Measurements from ENCODE around the gene VASH1.

Gene VASH1

DNA sequence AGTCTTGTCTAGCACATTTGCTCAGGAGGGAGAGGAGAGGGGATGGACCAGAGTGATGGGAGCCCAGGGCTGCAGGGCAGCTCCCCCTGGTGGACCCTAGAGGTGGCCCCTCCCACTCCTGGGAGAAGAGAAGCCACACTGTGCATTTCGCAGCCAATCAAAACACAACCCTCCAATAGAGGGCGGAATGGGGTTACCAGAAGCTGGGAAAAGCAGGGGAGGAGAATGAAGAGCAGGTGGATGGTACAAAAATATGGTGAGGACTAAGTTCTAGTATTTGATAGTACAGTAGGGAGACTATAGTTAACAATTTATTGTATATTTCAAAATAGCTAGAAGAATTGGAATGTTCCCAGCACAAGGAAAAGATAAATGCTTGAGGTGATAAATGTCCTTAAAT lies 23.6 kb downstream of the VASH1 start:
- peak; percentile 48 for DNase-seq (ENCODE audit: low read depth)

DNA sequence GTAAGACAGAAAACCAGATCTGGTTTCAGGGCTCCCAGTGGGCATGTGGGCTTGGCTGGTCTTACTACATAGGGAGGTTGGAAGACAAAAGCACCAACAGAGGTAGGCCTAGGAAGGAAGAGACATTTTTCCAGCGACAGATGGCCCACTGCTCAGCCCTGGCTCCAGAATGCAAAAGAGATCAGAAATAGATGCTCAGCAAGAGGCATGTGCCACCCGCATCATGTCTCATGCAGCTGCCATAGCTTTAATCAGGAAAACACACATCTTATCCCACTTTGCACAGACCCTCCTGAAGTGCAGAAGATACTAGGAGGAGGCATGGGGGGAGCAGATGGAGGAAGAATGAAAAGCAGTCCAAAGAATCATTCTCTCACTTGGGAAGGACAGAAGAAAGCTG lies 25.3 kb downstream of the VASH1 start:
- DNase-seq (ENCODE audit: low read depth), result no peak

DNA sequence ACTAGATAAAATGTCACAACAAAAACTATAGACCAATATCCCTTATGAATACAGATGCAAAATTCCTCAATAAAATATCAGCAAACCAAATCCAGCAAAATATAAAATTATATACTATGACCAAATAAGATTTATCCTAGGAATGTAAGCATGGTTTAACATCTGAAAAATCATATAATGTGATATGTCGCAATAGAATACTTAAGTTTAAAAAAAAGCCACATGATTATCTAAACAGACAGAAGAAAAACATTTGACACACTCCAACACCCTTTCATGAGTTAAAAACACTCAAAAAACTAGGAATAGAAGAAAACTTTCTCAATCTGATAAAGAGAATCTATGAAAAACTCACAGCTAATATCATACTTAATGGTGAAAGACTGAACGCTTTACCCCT lies 31.2 kb downstream of the VASH1 start:
- DNase-seq (ENCODE audit: low read depth), result no peak

DNA sequence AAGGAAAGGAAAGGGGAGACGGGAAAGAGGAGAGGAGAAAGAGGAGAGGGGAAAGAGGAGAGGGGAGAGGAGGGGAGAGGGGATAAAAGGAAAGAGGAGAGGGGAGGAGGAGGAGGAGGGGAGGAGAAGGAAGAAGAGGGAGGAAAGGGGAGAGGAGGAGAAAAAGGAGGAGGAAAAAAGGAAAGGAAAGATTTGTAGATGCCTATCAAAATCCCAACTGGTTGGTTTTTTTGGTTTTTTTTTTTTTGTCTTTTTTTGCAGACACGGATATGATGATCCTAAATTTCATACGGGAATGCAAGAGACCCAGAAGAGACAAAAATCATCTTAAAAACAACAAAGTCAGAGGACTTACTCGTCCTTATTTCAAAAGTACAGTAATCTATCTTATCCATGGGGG lies 32.1 kb downstream of the VASH1 start:
- no peak for DNase-seq (ENCODE audit: low read depth)

DNA sequence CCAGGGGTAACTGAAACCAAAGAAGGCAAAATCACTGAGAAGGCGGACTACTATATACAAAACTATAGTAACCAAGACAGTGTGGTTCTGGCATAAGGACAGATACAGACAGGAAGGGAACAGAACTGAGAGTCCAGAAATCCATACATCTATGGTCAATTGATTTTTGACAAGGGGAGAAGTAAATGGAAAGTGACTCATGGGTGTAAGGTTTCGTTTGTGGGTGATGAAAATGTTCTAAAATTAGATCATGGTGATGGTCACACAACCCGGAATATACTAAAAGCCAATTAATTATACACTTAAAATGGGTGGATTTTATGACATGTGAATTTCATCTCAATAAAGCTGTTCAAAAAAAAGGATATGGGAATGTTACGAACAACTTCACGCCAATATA lies 32.7 kb downstream of the VASH1 start:
- DNase-seq (ENCODE audit: low read depth), result no peak

DNA sequence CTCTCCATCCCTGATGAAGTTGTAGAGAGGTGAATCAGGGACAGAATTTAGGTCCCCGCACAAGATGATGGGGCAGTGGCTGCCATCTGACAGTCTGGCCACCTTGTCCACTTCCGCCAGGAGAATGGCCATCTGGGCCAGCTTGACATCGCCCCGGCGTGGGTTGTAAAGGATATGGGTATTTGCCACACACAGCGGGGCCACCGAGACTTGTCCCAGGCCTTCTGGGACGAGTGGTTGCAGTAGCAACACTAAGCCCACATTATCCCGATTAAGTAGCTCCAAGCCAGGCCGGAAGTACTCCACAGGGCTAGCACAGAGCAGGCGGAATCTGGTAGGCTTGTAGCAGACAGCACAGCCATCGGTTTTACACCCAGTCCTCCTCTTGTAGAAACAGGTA lies 45.2 kb downstream of the VASH1 start:
- no peak for DNase-seq (ENCODE audit: low read depth)

DNA sequence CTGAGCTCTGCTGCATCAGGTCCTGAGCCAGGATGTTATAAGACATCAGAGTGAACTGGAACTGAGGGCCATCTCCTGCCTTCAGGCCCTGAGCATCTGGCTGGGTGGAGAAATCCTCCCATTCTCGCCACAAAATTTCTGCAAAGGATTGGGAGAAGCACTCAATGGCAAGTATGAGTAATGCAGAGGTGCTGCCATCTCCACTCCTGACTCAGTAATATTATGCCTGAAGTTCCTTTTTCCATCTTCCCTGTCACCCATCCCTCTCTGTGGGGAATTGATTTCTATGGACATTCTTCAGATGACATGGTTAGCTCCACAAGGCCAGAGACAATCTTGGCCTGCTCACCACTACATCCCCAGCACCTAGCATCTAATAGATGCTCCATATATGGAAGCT lies 46.7 kb downstream of the VASH1 start:
- no peak for DNase-seq (ENCODE audit: low read depth)

DNA sequence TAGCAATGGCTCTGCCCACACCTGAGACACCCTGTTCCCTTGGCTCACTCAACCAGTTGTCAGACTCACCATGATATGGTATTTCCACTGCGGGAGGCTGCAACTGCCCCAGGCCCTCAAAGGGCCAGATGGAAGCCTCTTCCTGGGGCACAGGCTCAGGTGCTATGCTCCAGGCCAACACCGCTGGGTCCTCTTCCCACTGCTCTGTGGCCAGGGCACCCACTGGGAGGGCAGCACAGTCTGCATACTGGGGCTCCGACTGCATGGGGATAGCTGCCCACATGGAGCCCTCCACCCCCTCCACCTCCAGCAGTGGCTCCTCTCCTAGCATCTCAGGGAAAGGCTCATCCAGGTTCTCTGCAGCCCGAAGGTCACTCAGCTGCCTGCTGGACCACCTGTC lies 47.7 kb downstream of the VASH1 start:
- no peak for DNase-seq (ENCODE audit: low read depth)

DNA sequence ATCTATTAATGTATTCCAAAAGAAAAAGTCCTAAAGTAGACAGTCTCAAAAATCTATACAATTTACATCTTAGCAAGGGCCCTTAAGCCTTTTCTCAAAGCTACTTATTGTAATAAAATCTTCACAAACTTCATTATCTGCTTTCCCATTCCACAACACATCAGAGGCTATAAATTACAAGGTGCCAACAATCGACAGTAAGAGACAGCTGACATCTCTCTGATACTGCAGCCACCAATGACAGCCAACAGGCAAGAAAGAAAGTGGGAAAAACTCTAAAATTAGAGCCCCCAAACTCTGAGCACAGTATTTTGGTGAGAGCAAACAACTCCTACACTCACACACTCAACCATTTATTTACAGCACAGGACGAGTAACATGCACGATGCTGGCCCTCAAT lies 49.3 kb downstream of the VASH1 start:
- no peak for DNase-seq (ENCODE audit: low read depth)

DNA sequence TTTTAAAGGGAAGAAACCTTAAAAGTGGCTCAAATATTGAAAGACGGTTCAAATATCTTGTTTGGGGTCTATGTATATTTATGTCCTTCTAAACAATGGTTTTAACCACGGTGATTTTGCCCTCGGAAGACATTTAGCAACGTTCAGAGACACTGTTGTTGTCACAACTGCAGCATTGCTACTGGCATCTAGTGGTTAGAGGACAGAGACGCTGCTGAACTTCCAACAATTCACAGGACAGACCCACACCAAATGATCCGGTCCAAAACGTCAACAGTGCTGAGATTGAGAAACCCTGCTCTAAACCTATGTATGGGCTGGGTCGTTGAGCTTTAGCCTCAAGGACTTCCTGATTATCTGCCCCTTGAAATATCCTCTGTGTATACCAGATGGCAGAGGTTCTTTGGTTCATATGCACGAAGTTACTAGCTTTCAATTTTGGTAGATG lies 49.7 kb downstream of the VASH1 start:
- no peak for DNase-seq (ENCODE audit: low read depth)

DNA sequence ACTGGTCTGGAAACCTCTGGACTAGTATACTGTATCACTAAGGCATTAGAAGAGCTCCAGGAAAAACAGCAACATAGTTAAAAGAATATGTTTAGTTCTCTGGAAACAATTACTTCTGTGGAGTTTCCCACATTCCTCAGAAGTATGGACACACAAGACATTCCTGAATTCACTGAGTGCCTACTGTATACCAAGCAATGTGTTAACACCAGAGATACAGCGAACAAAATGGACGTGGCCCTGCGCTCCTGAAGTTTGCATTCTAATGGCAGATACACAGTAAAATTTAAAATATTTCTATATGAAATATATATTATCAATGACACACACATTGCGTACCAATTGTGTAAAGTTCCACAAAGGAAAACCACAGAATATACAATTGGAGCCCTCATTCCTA lies 50.3 kb downstream of the VASH1 start:
- no peak for DNase-seq (ENCODE audit: low read depth)

DNA sequence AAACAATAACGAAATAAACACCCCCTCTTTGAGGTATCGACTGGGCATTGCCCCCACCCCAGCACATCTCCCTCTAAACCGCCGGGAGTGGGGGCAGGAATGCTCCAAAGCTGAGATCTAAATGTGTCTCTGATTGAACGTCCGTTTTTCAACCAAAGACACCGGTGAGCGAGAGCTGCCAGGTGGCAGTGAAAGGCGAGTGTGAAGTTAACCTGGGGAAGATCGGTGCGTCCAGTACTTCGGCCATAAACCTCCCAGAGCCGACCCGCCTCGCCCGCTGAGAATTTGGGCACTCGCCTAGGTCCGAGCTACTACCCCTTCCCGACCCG lies 50.8 kb downstream of the VASH1 start:
- DNase-seq (ENCODE audit: low read depth), result no peak

DNA sequence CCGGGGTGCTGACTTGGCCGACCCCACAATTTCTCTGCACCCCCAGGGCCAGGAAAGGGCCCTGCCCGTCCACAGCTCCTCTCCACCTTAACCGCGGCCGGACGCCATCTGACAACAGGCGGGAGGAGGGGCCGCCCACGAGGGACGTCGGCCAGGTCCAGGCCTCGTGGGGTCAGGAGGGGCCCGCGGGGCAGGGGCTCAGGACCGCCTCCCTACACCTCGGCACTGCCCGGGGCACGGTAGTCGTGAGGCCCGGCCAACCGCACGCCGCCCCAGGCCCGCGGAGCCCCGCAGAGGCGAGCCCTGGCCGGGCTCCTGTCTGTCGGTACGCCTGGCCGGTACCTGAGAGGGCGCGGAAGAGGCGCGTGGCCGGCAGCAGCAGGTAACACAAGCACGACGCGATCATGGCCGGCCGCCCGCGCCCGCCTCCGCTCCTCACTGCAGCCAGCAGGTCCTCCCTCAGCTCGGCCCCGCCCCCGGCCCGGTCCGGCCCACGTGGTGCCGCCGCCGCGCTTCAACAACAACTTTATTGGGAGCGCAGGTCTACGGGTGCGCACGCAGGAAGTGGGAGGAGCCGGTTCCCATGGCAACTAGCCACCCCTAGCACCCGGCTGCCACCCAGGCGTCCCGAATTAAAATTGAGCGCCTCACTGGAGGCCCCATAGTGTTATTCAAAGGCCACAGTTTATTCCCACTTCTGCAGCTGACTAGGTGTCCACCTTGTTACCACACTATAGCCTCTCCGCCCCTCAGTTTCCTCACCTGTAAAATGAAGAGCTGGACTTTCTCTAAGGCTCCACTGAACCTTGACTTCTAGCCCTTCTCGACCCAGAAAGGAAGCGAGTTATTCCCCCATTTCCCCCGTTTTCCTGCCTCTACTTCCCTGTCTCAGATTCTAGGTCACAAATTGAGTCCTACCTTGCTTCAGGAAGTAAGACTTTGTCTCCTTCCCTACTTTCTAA lies 51.4 kb downstream of the VASH1 start, which contains the start of gene ANGEL1:
Gene ANGEL1, minus strand, starts transcription at position 461 of the 962 bp plus-strand sequence. Its CDS starts 55 bp downstream, at position 406.
- DNase-seq (ENCODE audit: low read depth), result peak; percentile 96

DNA sequence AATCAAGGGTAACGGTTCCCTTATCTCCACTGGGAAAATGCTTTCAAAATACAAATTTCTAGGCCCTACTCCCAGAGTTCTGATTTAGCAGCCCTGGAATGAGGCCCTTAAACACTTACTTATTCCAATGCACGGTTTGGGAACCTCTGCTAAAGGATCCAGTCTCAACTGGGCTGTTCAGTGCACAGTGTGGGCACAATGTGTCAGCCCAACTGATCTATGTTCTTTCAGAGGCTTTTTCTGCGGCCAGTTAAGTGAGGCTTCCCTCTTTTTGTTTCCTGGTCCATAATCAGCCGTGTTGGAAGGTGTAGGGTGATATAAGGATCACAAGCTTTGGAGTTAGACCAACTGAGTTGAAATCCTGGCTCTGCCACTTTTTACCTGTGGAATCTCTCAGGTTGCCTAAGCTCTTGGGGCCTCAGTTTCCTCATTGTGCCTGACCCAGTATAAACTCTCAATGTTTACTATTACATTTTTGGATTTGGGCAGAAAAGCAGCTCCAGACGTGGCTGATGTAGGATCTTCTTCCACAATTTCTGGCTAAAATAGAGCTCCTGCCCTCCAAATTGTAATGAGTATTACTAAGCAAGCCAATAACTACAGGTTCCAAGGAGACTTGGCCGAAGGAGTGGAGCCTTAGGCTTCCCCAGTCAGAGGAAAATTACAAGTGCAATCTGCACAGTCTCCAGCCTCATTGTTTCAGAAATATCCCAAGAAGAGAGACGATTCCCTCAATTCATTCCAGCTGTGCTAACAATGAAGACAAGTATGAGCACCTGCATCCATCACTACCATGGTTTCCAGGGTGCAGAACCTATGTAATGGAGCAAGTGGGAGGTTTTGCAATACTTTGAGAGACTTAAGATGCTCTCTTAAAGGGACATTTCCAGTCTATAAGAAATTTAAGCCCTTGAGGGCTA lies 53.7 kb downstream of the VASH1 start:
- DNase-seq (ENCODE audit: low read depth), result no peak

DNA sequence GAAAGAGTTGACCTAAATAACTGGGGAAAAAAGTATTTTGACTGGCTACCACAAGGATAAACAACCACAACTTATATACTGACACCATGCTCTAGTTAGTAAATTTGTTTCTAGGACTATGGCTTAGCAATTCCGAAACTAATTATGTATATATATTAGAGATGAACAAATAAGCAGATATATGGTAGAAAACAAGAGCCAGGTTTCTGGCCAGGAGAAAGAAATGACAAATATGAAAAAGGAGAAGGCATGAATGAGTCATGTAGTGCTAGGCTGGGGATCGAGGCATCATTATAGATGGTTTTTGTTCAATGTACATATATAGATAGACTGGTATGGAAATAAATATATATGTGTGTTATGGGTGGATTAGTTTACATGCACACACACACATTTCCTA lies 59.4 kb downstream of the VASH1 start:
- DNase-seq (ENCODE audit: low read depth), result no peak

DNA sequence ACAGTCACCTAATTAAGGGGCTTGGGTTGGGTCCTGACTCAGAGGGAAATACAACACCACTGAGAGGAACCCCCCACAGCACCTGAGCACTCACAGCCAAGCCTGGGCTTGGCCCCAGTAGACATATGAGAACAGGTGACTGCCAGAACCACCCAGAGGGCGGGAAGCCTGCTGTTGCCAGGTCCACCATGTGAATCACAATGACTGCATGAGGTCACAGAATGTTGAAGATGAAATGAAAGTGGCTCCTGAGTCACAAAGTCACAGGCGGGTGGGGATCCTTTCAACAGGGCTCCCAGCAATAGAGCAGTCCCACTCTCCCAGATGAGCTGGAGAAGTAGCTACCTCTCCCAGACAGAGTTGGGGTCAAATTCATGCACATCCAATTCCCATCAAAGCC lies 64.9 kb downstream of the VASH1 start, which contains the start of gene LRRC74A:
Gene LRRC74A, plus strand, starts transcription at position 287 of the 400 bp plus-strand sequence. CDS start 290 bp downstream, outside the sequence.
- DNase-seq (ENCODE audit: low read depth), result no peak

DNA sequence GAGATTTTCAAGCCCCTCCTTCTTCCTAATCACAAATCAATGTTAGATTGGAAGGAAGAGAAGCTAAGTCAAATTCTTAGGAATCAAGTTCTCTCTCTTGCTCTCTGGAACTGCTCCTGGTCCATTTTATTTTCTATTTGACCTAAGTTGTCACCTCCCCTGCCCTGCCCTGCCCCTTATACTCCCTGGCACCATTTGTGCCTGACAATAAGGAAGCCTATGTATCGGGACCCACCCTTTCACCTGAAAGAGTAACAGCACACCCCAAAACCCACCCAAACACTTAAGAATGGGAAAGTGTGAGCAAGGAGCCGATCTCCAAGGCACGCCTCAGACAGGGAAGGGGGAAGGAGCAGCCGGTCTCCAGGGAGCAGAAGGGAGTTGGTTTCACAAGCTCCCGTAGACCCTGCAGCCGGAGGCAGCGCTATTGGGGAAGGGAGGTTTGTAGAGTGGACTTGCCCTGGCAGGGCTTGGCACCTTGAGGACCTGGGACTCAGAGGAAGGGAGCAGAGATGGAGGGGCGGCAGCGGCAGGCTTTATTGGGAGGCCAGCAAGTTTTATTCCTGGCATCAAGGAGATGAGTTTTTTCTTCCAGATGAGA lies 66.5 kb downstream of the VASH1 start:
- no peak for DNase-seq (ENCODE audit: low read depth)

DNA sequence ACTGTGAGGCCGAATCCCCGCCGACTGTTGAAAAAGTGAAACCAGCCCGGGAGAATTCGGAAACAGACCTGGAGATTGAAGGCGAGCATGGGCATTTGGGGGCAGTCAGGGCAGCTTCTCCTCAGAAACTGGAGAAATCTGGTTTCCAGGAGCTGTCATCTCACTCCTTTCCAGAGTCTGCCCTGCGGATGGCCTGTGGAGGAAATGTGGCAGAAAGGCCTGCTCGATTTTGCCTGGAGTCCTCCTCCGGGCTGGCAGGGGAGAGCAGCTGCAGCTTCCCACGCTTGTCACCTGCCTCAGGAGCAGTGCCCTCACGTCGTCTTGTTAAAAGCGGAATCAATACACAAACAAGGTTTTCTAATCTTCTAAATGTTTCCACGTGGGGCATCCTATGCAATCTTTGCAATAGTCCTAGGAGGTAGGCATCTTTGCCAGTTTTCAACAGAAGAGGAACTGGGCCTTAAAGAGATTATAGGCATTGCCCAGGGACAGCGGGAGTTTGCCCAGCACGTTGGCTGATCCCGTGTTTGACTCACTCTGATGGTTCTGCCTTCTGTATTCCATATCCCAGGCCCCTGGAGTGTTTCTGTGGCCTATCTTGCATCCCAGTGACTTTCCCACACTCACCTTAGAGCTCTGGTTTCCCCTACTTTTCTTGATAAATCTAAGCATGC lies 67.2 kb downstream of the VASH1 start:
- DNase-seq (ENCODE audit: low read depth), result no peak

DNA sequence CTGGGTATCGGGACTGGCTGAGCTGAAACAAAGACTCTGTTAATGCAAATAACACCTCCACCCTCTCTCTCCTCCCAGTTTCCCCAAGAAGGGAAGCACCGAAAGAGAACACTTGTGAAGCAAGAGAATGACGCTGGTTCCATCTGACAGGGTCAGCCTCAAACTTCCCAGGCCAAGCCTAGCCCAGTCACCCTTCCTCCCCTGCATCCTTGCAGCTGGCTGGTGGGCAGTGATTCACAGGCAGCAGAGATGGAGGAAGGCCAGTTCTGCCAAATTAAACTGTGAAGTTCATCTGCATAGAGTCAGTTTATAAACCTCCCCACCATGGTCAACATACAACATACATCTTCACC lies 67.7 kb downstream of the VASH1 start:
- no peak for DNase-seq (ENCODE audit: low read depth)

DNA sequence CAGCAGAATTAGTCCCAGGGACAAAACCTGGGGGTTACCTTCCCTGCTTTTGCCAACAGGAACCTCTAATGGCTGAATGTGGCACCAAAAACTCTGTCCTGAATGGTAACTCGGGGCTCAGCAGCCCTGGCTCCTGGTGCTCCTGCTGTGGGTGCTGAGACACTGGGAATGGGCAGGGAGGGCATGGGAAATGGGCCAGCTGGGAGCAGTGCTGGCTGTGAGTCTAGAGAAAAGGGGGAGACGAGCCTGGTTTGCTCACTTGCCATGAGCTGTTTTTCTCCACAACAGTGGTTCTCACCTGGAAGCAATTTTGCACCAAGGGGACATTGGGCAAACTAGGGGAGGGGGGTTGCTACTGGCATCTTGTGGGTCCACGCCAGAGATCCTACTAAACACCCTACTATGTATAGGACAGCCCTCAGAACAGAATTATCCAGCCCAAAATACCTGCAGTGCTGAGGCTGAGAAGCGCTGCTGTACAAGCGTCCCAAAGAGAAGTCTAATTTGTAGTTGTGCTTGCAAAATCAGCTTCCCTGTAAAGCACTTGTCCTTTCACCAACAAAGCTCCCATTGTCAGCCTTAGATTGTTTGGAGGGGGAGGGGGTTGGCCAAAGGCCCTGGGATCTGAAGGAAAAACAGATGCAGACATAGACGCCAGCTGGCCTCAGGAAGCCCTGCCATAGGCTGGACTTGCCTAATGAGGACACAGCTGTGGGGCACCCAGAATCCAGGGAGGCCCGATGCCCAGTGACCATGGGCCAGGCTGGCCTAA lies 68.6 kb downstream of the VASH1 start:
- DNase-seq (ENCODE audit: low read depth), result no peak

DNA sequence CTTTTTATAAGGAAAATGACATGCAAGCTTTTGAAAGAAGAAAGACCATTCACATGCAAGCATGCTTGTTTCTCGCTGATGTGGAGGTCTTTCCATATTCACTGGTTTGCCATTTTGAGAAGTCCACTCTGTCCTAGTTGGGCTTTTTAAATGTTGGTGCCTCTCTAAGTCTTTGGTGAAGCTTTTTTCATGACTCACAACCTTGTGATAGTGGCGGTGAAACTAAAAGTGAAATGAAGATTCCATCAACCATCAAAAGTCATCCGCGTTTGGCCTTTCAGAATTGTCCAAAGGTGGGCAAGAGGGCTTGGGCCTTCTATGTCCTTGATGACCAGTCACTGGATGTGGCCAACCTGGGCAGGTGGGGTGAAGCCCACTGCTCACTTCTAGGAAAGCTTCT lies 69.3 kb downstream of the VASH1 start:
- DNase-seq (ENCODE audit: low read depth), result no peak
